Mesendoderm (in vitro differentiated cells): ENCODE results near the gene CFAP44. TPM values are rescaled to one million over a fixed set of nuclear protein-coding genes. Genes with fewer than 3 reads are reported as not detected.

Experiments
- DNase-seq: peaks from one replicate; pipeline ENCODE4 v3.0.0; 2013
- H2AK5ac ChIP-seq: 2 replicates; pipeline ENCODE4 v1.6.1; 2013; ENCODE audit warnings: low read length, inconsistent platforms
- H2BK120ac ChIP-seq: 2 replicates; pipeline ENCODE4 v1.6.1; 2013; ENCODE audit warnings: low read depth, mild to moderate bottlenecking, low read length, moderate library complexity, mixed read lengths
- H2BK15ac ChIP-seq: replicated peaks from 2 replicates; pipeline ENCODE4 v1.6.1; 2013; ENCODE audit warnings: low read depth, mild to moderate bottlenecking, moderate library complexity
- H2BK5ac ChIP-seq: 2 replicates; pipeline ENCODE4 v1.6.1; 2013; ENCODE audit warnings: low read length, inconsistent platforms
- H3K18ac ChIP-seq: 2 replicates; pipeline ENCODE4 v1.6.1; 2013; ENCODE audit warnings: mild to moderate bottlenecking, low read length, mixed read lengths
- H3K23ac ChIP-seq: one replicate; pipeline ENCODE4 v1.6.1; 2013; ENCODE audit warnings: low read length
- H3K27ac ChIP-seq: 2 replicates; pipeline ENCODE4 v1.5.1; 2013; ENCODE audit warnings: low read depth, mild to moderate bottlenecking, inconsistent platforms, low read length, moderate library complexity
- H3K27me3 ChIP-seq: 2 replicates; pipeline ENCODE4 v1.6.1; 2013; ENCODE audit warnings: low read length, control low read depth, mild to moderate bottlenecking, inconsistent platforms; ENCODE audit not compliant: insufficient read depth, poor library complexity
- H3K36me3 ChIP-seq: 2 replicates; pipeline ENCODE4 v1.6.1; 2013; ENCODE audit warnings: low read length, inconsistent platforms; ENCODE audit not compliant: control insufficient read depth, insufficient read depth
- H3K4ac ChIP-seq: one replicate; pipeline ENCODE4 v1.6.1; 2013; ENCODE audit warnings: low read depth, mild to moderate bottlenecking, low read length, moderate library complexity
- H3K4me1 ChIP-seq: 2 replicates; pipeline ENCODE4 v1.6.1; 2013; ENCODE audit warnings: low read depth, low read length, inconsistent platforms; ENCODE audit not compliant: control insufficient read depth
- H3K4me2 ChIP-seq: 2 replicates; pipeline ENCODE4 v1.6.1; 2013; ENCODE audit warnings: low read length
- H3K4me3 ChIP-seq: 2 replicates; pipeline ENCODE4 v1.5.1; 2013; ENCODE audit warnings: mild to moderate bottlenecking, low read length
- H3K56ac ChIP-seq: one replicate; pipeline ENCODE4 v1.6.1; 2013; ENCODE audit warnings: low read length
- H3K79me1 ChIP-seq: 2 replicates; pipeline ENCODE4 v1.6.1; 2013; ENCODE audit warnings: low read length, inconsistent platforms
- H3K79me2 ChIP-seq: 2 replicates; pipeline ENCODE4 v1.6.1; 2013; ENCODE audit warnings: mild to moderate bottlenecking, low read length; ENCODE audit not compliant: control insufficient read depth, insufficient read depth
- H3K9ac ChIP-seq: 2 replicates; pipeline ENCODE4 v1.6.1; 2013; ENCODE audit warnings: low read length, inconsistent platforms
- H4K5ac ChIP-seq: one replicate; pipeline ENCODE4 v1.6.1; 2013; ENCODE audit warnings: low read length
- H4K8ac ChIP-seq: one replicate; pipeline ENCODE4 v1.6.1; 2013; ENCODE audit warnings: low read depth, mild to moderate bottlenecking, control low read depth, low read length, moderate library complexity
- WGBS: extraction: QIAGEN DNeasy Blood & Tissue Kit; methylation state at CpG from one replicate; pipeline ENCODE4 v1.1.7; 2013; ENCODE audit warnings: low lambda C conversion rate, missing lambda C conversion rate; ENCODE audit not compliant: insufficient coverage; ENCODE audit errors: extremely low coverage; 5-methylcytosine and 5-hydroxymethylcytosine counted together
- small RNA-seq: library from polyadenylated mRNA; stranded (forward); fragments of <200 nt; extraction: miRNeasy Mini kit (QIAGEN cat#:217004); gene quantifications from one replicate; pipeline ENCODE3, GENCODE V24; 2013; ENCODE audit not compliant: insufficient read depth

Gene CFAP44

GRCh38 chr3:113409676-113410075 is 31.6 kb downstream of the CFAP44 start:
- Histone ChIP-seq H2BK15ac (no peak overlapping the region), H4K8ac (no peak overlapping the region), H4K5ac (no peak overlapping the region), H3K27me3 (no peaks in the 10 kb centered on the region), H3K23ac (no peak overlapping the region), H3K4me2 (no peak overlapping the region), H2AK5ac (no peak overlapping the region), H3K79me1 (no peaks in the 10 kb centered on the region), H3K56ac (no peak overlapping the region), H3K4ac (no peak overlapping the region), H3K36me3 (no peaks in the 10 kb centered on the region), H3K79me2 (no peaks in the 10 kb centered on the region), H3K18ac (no peak overlapping the region), H3K9ac (no peak overlapping the region), H3K4me1 (no peaks in the 10 kb centered on the region), H3K27ac (no peak overlapping the region), H3K4me3 (no peak overlapping the region), H2BK120ac (no peak overlapping the region), H2BK5ac (no peak overlapping the region)
- no CpG with 5 or more reads among the region's 5 CpGs for WGBS
- no peak for DNase-seq

- Histone ChIP-seq H3K4me3 (no peak overlapping the region), H3K56ac (no peak overlapping the region), H2BK5ac (no peak overlapping the region), H3K4me2 (no peak overlapping the region), H3K79me2 (no peaks in the 10 kb centered on the region), H3K27me3 (no peaks in the 10 kb centered on the region), H3K18ac (no peak overlapping the region), H3K4me1 (no peaks in the 10 kb centered on the region), H4K8ac (no peak overlapping the region), H3K23ac (no peak overlapping the region), H2BK15ac (no peak overlapping the region), H3K9ac (no peak overlapping the region), H2BK120ac (no peak overlapping the region), H3K4ac (no peak overlapping the region), H3K27ac (no peak overlapping the region), H4K5ac (no peak overlapping the region), H3K36me3 (no peaks in the 10 kb centered on the region), H3K79me1 (no peaks in the 10 kb centered on the region), H2AK5ac (no peak overlapping the region)
- DNase-seq, result no peak
- WGBS, result no CpG with 5 or more reads among the region's 1 CpG
These were observed 36.1 kb downstream of the CFAP44 start for GRCh38 chr3:113405180-113405579.

- H3K4me2 ChIP-seq, result no peak overlapping the region
- H2AK5ac ChIP-seq, result no peak overlapping the region
- no peaks in the 10 kb centered on the region for H3K79me1 ChIP-seq
- WGBS, result no CpG with 5 or more reads among the region's 1 CpG
- no peaks in the 10 kb centered on the region for H3K36me3 ChIP-seq
- no peak overlapping the region for H3K18ac ChIP-seq
- H3K4me1 ChIP-seq, result no peaks in the 10 kb centered on the region
- no peak overlapping the region for H3K4me3 ChIP-seq
- H3K9ac ChIP-seq, result no peak overlapping the region
- no peak overlapping the region for H4K5ac ChIP-seq
- H2BK15ac ChIP-seq, result no peak overlapping the region
- no peak overlapping the region for H2BK120ac ChIP-seq
- H2BK5ac ChIP-seq, result no peak overlapping the region
- H3K56ac ChIP-seq, result no peak overlapping the region
- H3K23ac ChIP-seq, result no peak overlapping the region
- H4K8ac ChIP-seq, result no peak overlapping the region
- H3K27ac ChIP-seq, result no peak overlapping the region
- no peak for DNase-seq
- no peak overlapping the region for H3K4ac ChIP-seq
- H3K27me3 ChIP-seq, result no peaks in the 10 kb centered on the region
- H3K79me2 ChIP-seq, result no peaks in the 10 kb centered on the region
These were observed 36.7 kb downstream of the CFAP44 start for GRCh38 chr3:113404637-113405036.

Small RNA genes within 50 kb of the gene (small RNA-seq; reads per million reads assigned to genes)
- not detected for gene MIR8076
